Muscle of arm (tissue), 12 donors: ENCODE data around the gene PIK3AP1. TPM values are rescaled to one million over a fixed set of nuclear protein-coding genes. Genes with fewer than 3 reads are reported as not detected.
"Not testable (repeated sequence)": the region's sequence is repeated elsewhere in the genome, so short reads cannot be mapped to it uniquely, and the experiment has no call there.

Experiments used
- DNase-seq: peaks from one replicate; pipeline ENCODE4 v3.0.0-alpha.2; 2013
- polyA plus RNA-seq, 12 donors: library from polyadenylated mRNA; unstranded; fragments of 120-200 nt; gene quantifications; one replicate each; pipeline ENCODE4 v1.2.1, GENCODE V29; 2013; ENCODE audit not compliant: insufficient read length in 12 of 12

Gene PIK3AP1
- polyA plus RNA-seq, 12 donors = 1.5 to 7.3 (median 2.2) TPM; not detected in 1

DNA sequence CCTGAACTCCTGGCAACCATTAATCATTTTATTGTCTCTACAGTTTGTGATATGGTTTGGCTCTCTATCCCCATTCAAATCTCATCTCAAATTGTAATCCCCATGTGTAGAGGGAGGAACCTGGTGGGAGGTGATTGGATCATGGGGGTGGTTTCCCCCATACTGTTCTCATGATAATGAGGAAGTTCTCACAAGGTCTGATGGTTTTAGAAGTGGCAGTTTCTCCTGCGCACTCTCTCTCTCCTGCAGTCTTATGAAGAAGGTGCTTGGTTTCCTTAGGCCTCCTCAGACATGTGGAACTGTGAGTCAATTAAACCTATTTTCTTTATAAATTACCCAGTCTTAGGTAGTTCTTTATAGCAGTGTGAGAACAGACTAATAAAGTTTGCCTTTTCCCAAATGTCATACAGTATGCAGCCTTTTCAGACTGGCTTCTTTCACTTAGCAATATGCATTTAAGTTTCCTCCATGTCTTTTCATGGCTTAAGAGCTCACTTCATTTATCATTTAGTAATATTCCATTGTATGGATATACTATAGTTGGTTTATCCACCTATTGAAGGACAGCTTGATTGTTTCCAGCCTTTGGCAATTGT, 17.1 kb upstream of the PIK3AP1 start:
- not testable (repeated sequence) for DNase-seq

DNA sequence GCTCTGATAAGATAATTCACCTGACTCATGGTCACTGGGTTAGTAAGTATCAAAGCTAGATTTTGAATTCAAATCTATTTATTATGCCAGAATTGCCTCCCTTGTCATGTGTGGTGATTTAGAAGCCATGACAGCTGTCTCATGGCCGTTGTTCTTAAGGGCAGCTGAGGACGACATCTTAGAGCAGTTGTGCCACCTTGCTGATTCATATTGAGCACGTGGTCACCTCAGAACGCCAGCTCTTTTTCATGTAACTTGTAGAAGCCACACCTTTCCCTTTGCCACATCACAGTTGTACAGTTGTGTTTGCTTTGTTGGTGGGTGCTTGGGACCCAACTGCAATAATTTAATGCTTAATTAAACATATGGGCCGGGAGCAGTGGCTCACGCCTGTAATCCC, 4.3 kb upstream of the PIK3AP1 start:
- DNase-seq = no peak

DNA sequence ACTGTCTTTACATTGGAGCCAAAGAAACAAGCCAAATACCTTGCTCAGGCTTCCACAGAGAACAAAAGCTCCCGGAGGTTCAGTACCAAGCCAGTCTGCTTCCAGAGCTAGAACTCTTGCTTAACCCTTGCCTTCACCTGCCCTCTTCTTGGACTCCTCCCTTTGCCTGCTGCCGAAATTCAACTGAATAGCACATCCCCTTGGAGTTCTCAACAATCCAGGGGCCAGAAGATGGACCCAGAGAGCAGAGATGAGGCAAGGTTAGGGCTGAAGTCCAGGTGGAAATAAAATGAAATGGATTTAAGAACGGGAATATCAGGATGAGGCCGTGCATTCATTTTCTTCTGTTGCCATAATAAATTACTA, 876 bp upstream of the PIK3AP1 start:
- no peak for DNase-seq

DNA sequence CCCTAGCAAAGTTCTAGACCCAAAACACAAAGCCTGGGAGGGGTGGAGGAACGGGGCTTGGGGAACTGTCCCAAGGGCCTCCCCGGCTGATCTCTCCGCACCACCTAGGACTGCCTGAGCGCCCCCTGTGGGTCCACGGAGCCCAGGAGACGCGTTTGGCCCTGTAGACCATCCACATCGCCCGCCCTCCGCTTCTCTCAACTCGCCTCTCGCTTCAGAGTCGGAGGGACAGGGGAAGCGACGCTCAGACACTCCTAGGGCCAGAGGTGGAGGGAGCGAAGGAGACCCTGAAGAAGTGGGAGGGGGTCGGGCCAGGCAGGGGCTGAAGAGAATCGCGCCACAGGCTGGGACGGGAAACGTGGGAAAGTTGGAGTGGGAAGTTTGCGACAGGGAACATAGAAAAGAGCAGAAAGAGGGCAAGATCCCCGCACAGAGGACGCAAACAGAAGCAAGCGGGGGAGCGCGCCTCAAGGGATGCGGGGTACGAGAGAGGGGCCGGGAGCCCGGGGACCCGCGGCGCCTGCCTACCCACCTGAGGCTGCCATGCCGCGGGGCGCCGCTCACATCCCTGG, 378 bp downstream of the PIK3AP1 start:
- DNase-seq = no peak

DNA sequence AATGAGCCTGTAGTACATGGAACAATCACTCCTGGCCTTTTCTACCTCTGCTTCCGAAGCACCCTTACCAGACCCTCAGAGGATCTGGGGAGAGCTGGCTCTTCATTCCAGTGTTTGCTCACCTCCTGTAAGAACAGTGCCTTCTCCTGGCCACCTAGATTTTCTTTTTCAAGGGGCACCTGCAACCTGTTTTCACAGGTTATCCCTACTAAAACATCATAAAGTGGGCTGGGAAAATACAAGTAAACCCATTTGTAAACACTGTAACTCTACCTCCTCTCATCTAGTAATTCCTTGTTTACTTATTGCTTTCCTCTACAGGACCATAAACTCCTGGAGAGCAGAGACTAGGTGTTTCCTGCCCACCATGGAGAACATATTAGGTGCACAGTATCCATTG, 1.1 kb downstream of the PIK3AP1 start:
- no peak for DNase-seq

DNA sequence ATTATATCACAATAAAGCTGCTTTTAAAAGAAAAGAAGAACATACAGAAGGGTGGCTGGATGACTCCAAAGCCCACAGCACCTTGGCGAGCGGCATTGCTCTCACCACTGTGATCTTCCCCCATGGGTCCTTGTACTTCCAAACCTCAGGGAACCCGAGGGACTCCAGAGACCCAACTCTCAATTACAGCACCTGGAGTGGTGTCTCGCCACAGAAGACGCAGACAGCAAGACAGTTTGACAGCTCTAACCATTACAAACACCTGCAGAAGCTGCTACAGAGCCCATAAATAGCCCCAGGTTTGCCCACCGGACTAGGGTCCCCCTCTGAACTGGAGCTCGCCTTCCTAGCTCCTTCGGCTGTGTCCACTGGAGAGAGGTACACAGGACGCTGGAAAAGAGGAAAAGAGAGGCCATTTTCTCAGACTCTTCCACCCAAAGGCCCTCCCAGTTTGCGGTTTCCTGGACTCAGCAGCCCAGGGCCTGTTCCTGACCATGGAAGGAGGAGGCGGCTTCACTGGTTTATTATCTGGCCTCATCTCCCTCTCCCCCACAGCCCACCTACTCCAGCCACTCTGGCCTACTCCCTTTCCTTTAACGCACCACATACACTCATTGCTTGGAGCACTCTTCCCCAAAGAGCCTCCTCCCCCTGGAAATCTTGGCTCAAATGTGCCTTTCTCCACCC, 1.9 kb downstream of the PIK3AP1 start:
- DNase-seq = no peak

DNA sequence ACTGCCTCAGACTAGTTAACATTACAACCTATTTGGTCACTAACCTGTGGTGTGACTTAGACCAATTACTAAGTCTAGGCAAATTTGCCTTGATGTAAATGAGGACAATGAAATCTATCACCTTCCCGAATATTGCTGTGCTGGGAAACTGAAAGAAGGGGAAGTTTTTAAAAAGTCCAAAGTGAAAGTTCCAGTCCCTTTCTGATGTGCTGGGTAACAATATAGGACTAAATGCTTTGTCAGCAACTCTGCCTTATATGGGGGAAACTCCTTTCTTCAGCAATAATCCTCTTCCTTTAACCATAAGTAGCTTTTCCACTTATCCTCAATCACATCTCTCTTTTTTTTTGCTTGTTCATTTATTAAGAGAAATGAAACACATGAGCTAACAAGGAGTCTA, 3.9 kb downstream of the PIK3AP1 start:
- DNase-seq = no peak

DNA sequence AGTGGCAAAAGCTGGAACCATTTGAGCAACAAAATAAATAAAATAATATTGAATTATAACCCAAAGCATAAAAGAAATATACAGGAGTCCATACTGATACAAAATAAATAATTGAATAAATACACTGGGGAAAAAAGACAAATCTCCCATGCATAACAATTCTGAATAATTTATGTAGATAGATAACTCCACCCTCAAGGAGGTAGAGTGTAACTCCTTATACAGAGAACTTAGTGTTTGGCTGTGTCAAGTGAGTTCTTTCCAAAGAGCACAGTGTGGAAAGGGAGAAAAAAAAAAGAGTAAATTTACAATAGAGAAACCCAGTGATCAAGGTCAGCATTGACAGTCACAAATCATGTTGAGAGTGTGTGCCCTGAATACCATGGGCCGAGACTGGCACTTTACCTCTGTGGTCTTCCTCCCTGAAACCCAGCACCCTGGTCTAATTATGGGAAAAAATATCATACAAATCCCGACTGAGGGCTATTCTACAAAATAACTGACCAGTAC, 5.5 kb downstream of the PIK3AP1 start:
- no peak for DNase-seq

DNA sequence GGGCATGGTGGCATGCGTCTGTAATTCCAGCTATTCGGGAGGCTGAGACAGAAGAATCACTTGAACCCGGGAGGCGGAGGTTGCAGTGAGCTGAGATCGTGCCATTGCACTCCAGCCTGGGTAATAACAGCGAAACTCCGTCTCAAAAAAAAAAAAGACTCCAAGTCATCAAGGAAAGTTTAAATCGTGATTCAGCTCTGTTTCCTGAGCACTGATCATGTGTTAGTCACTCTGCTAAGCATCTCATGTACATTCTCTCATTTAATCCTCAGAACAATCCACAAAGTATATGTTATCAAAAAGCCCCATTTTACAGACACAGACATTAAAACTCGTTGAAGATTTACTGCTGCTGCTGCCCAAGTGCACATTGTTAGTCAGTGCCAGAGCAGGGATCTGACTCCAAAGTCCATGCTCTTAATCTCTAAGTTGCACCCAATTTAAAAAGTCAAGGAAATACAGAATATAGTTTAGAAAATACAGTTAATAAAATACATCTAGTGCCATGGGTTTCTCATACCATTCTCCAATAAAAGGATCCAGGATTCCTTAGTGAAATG, 6.2 kb downstream of the PIK3AP1 start:
- no peak for DNase-seq

DNA sequence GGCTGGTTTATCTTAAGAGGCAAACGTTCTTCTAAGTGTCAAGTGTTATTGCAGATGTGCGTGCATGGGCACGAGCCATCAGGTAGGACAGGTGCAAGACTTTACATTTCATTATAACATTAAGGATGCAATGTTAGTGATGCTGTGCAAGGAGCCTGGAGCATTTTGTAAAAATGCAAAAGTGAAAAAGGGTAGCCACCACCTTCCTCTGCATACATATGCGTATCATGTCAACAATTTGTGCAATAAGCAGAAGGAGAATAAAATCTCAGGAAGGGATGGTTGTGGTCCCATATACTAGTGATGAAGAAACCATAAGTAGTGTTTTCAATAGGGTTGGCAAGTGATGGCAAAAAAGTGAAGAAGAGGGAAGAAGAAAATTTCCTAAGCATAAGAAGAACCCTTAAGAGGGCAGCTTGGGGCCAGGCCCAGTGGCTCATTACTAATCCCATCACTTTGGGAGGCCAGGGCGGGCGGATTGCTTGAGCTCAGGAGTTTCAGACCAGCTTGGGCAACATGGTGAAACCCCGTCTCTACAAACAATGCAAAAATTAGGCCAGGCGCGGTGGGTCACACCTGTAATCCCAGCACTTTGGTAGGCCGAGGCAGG, 7.5 kb downstream of the PIK3AP1 start:
- no peak for DNase-seq

DNA sequence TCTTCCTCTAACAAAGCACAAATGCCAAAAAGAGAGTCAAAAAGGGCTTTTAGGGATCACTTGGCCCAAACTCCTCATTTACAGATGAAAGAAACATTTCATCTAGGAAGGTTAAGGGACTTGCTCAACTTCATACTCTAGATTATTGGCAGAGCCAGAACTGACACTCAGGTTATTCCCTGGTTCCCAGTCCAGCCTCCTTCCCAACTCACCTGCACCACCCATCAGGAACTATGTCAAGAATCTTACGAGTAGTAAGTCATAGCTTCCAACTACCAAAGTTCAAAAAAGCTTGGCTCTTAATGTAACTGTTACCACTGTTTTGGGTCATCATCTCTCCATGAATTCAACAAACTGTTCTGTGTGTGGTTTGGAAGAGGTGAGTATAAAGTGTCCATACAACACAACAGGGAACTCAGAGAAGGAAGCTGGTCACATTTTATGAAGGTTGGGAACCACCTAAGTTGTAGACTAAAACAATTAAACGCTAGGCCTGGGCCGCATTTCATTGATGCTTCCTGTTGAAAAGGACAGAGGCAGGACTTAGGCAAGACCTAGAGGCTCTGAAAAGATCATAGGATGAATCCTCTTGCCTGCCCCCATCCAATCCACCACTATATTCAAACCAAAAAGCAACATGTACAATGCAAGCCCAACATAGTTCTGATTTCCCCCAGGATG, 9.1 kb downstream of the PIK3AP1 start:
- no peak for DNase-seq

DNA sequence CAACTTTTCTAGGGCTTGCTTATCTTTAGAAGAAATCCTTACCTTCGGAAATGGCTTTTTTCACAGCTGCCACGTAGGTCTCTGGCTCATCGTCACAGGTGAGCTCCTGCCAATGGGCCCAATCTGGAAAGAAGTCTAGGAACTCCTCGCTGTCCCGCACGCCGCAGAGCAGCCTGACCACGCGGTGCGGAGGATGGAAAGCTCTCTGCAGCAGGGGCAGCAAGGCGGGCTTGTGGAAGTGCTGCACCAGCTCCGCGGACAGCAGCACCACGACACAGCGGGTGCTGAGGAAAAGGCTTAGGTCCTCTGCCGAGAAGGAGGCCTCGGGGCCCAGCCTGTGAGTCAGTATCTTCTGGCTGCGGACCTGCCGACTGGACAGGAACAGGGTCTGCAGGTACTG, 10.8 kb downstream of the PIK3AP1 start:
- DNase-seq = no peak

DNA sequence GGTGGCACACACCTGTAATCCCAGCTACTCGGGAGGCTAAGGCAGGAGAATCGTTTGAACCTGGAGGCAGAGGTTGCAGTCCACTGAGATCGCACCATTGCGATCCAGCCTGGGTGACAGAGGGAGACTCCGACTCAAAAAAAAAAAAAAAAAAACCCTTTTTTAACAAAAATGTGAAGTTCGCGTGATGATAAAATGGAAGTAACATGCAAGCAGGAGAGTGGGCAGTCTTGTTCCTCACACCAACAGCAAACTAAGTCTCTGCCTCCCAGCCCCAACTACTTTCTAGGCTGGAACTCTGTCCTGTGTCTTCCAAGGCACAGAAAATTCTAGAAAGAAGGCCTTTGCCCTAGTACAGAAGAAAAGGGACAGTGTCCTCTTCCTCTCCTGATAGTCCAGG, 11.3 kb downstream of the PIK3AP1 start:
- no peak for DNase-seq

DNA sequence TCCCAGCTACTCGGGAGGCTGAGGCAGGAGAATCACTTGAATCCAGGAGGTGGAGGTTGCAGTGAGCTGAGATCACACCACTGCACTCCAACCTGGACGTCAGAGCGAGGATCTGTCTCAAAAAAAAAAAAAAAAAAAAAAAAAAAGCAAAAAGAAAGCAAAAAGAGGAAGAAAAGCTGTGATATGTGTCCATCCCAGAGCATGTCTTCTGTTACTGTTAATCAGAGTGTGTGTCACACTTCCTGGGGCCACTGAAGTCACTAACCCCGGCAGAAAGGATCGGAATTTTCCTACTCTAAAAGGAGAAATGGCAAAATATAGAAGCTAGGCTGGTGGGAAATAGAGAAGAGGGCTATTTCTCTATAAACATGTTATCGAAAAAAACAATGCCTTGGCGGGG, 11.9 kb downstream of the PIK3AP1 start:
- DNase-seq = no peak

DNA sequence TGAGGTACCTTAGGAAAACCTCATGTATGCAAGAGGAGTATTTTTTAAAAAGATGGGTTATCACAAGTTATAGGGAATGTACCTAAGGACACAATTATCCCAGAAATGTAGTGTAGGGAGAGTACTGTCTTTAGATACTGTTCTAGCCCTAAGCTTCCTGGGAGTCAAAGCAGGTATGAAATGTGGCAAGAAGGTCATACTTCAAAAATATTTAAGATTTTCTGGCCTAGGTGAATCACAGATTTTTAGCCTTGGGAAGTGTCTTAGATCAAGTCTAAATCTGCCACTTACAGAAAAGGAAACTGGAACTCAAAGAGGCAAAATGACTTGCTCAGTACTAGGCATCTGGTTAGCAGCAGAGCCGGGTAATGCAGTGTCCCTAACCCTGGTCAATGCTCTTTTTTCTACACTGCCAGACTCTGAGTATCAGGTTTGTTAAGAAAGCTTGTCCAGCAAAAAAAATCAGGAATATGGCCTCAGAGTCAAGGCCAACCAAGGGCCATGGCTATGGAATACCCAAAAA, 13.9 kb downstream of the PIK3AP1 start:
- DNase-seq = no peak

DNA sequence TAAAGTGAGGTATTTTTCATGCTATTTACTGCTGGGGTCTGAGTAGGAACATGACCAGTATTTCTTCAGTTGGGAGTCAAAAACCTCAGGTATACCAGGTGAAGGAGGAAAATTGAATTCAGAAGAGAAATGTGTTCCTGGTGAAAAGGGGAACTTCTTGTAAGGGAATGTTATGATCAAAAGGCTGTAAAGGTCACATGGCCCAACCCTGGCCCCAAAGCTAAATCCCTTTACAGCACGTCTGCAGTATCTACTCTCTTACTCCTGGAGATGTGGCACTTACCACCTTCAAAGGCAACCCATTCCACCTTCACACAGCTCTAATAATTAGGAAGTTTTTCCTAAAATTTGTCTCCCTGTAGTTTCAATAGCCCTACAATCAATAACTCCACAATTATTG, 15.2 kb downstream of the PIK3AP1 start:
- no peak for DNase-seq

DNA sequence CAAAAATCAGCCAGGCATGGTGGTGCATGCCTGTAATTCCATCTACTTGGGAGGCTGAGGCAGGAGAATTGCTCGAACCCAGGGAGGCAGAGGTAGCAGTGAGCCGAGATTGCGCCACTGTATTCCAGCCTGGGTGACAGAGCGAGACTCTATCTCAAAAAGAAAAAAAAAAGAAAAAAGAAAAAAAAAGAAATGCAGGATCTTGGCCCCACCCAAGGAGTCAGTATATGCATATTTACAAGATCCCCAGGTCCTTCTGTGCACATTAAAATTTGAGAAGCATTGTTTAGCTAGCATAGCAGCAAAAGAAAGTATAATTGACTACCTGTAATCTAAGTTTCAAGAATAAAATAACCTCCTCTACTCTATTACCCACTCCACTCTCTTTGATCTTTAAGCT, 15.8 kb downstream of the PIK3AP1 start:
- DNase-seq = no peak

DNA sequence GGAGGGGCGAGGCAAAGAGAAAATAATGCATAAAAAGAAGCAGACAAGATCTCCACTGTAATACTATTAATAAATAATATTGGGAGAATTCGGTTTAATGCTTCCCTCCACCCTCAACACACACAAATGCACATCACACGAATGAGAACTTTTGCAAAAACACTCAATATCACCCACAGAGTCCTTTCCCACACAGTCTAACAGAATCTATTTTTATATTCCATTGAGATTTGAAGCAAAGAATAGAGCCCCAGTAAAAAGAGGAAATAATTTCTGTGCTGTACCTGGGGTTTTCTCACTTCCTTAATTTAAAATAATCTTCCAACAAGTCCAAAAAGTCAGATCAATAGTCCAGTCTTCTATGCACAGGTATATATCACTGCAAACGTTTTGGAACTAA, 17.0 kb downstream of the PIK3AP1 start:
- DNase-seq = no peak

DNA sequence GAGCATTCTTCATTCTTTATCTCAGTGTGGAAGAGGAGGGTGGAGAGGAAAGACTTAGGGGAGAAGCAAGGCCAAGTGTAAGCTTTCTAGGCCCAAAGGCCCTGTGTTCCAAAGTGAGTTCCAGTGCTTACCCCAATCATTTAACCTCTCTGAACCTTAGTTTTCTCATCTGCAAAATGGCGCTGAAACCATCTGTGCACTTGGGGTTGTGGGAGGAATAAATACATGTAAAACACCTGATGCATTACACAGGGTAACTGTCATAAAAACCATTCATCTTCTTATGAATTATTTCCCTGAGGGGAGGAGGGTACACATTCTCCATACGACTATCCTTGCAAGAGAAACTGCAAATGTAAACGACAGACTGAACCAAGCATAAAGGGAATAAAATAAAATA, 19.0 kb downstream of the PIK3AP1 start:
- DNase-seq = no peak

DNA sequence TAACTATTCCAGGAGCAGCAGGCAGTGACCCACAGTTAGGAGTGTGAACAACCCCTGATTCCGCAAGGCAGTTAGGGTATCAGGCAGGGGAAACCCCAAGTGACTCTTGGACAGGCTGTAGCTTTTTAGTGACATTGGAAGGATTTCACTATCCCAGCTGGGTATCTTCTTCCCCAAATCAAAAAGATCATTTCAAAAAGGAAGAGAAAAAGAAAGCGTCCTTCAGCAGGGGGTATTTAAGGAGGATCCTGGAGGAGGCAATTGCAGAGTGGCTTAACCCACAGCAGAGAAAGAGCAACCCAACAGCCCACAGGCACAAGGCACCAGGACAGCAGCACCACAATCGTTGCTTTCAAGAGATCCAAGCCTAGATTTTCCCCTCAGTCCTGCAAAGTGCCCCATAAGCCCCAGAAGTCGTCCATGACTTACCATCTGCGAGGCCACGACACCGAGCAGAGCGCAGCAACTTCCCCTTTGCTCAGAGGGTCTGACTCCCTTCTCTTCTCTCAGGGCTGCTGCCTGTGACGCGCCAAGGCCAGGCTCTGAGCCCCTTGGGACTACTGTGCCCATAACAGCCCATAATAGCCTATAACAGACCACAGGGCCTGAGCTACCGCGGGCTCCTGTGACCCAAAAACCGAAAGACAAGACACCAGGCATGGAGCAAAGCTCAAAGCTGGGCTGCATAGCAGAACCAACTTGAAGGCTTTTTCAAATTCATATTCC, 19.8 kb downstream of the PIK3AP1 start:
- DNase-seq = no peak

DNA sequence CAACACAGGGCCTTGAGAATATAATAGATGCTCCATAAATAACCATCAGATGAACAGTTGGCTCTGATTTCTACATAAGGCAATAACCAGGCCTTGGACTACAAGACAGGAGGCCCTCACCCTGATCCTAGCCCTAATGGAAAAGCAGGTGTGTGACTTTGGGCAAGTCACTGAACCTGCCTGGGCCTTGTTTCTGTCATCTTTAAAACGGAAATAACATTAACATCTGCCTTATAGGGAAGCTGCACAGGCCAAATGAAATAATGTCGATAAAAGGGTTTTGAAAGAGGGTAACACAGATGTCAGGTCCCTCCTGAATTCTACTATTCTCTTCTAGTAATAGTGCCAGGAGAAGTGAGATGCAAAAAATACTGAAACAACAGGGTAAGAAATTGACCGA, 20.7 kb downstream of the PIK3AP1 start:
- no peak for DNase-seq
